GM21619 (cell line): ENCODE results near the gene ZNF81.
"Not testable (repeated sequence)": the region's sequence is repeated elsewhere in the genome, so short reads cannot be mapped to it uniquely, and the experiment has no call there.

Experiments
- ATAC-seq: cut with Tn5 transposase; IDR thresholded peaks from one replicate; pipeline ENCODE4 v1.9.1; 2021; ENCODE audit not compliant: unreplicated experiment

Gene ZNF81

DNA sequence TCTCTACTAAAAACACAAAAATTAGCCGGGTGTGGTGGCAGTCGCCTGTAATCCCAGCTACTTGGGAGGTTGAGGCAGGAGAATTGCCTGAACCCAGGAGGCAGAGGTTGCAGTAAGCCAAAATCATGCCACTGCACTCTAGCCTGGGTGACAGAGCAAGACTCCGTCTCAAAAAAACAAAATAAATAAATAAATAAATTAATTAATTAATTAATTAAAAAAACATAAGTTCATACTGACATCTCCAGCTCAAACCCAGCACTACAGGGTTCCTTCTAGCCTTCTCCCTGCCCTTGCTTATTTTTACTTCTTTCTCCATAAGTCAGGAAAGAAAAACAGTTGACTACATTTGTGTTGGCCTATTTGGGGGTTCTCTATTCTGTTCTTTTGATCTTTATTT lies 95.3 kb downstream of the ZNF81 start:
- not testable (repeated sequence) for ATAC-seq

DNA sequence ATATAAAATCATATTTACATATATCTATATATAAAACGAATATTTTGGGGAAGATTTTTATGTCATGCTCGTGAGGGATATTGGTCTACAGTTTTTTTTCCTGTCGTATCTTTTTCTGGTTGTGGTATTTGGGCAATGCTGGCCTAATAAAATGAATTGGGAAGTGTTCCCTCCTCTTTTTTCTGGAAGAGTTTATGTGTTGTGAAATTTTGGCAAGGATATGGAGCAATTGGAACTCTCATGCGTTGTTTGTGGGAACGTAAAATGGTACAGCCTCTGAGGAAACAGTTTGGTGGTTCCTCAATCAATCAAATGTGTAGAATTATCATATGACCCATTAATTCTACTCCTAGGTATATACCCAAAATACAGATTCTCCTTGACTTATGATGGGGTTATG lies 97.2 kb downstream of the ZNF81 start:
- no peak for ATAC-seq

DNA sequence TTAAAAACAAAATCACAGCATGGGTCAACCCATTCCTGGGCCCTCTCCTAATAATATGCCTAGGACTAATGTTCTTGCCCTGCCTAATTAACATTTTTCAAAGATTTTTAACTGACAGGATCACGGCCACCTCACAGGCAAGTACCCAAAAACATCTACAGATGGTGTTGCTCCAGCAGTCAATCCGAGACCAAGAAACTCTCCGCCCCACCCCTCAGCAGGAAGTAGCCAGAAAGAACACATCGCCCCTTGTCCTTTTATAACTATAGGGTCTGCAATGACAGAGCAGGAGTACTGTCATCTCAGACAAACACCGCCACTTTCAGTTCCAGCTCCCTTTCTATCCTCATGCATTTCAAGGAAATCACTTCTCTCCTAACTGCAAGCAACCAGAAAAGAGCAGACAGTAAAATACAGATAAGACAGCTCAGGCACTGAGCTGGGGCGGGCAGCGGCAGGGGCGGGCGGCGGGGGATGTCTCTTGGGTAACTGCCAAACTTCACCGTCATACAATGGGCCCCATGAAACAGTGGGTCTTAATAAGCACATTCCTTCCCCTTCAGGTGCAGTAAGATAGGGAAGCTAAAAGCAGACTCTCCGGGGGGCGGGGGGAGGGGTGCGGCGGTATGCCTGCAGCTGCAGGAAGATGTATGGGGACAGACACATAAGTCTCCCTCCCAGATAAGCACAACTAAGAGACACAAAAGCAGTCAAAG lies 99.7 kb downstream of the ZNF81 start:
- no peak for ATAC-seq

DNA sequence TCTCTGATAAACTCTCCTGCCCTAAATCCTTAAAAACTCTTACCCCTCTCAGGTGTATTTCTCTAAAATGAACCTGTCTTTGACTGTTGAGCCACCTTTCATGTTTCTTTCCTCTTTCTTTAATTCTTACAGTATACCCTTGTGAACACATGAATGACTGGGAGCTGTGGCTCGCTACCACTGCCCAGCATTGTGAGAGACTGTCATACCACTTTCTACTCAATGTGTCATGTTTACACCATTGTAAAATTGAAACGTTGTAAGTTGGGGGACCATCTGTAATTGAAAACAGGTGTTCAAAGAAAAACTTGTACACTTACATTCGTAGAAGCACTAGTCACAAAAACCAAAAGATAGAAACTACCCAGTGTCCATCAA lies 100.2 kb downstream of the ZNF81 start:
- ATAC-seq, result no peak

GRCh38 chrX:47940448-47940847 lies 103.7 kb downstream of the ZNF81 start:
- ATAC-seq, result no peak

DNA sequence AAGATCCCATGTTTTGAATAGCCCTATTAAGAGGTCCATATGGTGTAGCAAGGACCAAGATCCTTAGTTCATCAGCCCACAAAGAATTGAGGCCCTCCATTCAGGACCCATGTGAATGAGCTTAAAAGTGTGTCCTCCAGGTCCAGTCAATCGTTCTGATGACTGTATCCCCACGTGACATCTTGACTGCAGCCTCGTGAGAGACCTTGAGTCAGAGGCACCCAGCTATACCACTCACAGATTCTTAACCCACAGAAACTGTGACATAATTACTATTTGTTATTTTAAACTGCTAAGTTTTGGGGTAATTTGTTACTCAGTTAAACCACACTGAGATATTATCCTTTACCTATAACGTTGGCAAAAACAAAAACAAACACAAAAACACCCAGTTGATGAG lies 104.7 kb downstream of the ZNF81 start:
- no peak for ATAC-seq

DNA sequence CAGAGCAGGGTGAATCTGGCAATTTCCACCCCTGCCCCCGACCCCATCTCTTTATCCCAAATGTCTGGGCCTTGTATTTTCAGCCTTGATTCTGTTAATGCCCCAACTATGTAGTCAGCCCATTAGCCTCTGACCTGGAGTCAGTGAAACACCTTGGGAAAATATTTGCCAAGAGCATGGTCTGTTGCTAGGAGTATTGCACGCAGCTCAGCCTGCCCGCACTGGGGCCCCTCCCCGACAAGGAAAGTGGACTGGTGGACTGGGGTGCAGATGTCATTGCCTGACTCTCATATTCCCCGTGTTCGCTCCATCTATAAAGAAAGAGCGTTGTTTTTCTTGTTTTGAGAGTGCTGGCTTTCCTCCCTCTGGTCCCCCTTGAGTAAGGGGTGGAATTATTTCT lies 118.6 kb downstream of the ZNF81 start:
- not testable (repeated sequence) for ATAC-seq

- ATAC-seq, result no peak
These were observed 119.3 kb downstream of the ZNF81 start for GRCh38 chrX:47956016-47956415.

DNA sequence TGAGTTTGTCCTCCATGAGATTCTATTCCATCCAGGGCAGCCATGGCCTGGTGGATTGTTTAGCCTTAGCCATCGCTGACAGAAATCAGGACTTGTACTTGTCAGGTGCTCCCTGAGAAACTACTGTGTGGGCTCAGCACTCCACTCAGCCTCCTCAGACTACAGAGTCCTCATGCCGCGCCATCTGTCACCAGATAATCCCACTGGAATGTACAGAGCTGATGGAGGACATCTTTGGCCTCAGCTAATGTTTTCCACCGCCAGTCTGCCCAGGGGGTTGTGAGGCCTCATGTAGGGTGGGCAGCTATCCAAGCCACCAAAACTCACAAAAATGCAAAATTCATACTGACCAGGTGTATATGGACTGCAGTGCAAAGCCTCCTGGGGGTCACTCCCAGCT lies 121.5 kb downstream of the ZNF81 start:
- not testable (repeated sequence) for ATAC-seq

DNA sequence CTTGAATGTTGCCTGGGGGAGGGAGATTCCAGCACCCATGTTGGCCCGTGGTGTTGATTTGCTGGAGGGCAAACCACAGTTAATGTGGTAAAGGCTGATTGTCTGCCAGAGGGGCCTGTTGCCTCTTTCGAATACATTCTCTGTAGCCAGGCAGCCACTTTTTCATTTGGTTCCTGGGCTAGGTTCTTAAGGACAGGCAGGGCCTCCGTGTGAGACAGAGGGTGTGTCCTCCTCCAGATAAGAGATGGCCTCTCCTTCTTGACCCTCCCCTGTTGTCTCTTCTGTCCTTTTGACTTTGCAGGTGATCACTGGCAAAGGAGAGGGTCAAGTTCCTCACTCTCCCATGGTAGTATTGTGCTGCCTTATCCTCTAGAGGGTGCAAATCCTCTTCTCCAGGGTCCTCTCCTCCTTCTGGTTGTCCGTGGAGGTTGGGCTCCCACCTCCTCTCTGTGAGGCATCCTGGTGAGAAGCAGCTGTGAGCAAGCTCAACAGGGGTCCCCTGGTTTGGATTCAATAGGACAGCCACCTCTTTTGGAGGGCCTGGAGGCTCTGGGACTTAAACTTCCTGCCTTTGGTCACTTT lies 122.2 kb downstream of the ZNF81 start:
- no peak for ATAC-seq

DNA sequence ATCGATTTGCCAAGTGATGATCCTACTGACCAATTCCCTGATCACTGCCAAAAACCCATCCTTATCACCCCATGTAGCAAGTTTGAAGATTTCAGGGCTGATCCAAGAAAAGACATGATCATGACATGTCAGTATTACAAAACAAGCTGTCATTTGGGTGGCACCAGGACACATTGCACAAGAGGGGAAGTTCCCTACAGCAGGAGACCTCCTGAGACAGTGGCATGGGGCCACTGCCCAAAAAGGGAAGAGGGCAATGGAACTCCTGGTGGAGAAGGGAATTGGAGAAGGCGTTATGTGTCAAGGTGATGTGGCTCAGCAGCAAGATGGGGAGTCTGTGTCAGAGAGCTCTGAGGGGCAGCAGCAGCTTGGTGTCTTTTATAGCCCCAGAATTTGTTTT lies 123.7 kb downstream of the ZNF81 start:
- ATAC-seq, result no peak

GRCh38 chrX:47961830-47962229 lies 125.1 kb downstream of the ZNF81 start:
- not testable (repeated sequence) for ATAC-seq

DNA sequence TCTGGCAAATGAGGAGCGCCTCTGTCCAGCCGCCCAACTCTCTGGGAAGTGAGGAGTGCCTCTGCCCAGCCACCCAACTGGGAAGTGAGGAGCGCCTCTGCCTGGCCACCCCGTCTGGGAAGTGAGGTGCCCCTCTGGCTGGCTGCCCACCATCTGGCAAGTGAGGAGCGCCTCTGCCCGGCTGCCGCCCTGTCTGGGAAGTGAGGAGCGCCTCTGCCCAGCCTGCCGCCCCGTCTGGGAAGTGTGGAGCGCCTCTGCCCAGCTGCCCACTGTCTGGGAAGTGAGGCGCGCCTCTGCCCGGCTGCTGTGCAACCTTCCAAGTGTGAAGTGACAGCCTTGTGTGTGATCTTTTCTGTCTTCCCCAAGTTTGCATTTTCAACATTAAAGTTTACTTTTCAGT lies 128.8 kb downstream of the ZNF81 start:
- not testable (repeated sequence) for ATAC-seq
